ENCODE measurements around the gene PTPRG.

DNA sequence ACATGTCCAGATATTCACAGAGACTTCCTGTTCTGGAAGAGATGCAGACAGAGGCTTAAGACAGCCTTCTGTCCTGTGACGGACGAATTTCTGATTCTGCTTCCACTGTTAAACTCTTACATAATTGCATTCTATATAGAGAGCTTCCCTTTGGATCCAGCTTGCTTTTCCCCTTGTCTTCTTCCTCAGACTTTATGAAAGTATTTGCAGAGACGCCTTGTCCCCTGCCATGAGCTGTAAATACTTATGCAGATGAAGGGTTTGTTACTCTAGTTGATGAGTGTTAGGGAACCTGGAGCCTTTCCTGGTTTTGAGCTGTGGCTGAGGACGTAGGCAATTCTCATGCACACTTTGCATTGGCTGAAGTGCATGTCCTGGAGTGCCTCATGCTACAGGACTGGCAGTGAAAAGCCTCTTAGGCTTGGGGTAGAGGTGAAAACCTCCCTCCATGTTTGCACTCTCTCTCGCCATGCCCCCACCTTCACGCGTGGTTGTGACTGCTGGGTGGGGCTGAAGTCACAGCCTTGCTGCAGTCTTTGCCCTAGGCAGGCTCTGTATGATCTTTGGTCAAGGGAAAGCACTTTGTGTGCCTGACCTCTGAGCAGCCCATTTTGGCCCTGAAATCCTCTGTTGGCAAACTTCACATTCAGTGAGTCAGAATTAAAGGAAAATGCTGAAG lies 286.6 kb downstream of the PTPRG start:
- TF ChIP-seq, protein P1, sequence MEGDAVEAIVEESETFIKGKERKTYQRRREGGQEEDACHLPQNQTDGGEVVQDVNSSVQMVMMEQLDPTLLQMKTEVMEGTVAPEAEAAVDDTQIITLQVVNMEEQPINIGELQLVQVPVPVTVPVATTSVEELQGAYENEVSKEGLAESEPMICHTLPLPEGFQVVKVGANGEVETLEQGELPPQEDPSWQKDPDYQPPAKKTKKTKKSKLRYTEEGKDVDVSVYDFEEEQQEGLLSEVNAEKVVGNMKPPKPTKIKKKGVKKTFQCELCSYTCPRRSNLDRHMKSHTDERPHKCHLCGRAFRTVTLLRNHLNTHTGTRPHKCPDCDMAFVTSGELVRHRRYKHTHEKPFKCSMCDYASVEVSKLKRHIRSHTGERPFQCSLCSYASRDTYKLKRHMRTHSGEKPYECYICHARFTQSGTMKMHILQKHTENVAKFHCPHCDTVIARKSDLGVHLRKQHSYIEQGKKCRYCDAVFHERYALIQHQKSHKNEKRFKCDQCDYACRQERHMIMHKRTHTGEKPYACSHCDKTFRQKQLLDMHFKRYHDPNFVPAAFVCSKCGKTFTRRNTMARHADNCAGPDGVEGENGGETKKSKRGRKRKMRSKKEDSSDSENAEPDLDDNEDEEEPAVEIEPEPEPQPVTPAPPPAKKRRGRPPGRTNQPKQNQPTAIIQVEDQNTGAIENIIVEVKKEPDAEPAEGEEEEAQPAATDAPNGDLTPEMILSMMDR (optimal IDR thresholded peaks at IDR 0.05 in 1 of 3, IDR thresholded peaks at IDR 0.05 in 1 of 3, conservative IDR thresholded peaks at IDR 0.05 in 1 of 3; ENCODE audit: extremely low read depth in 1 of 3, insufficient read depth in 2 of 3, low read length in 3 of 3) = no peak
- no peak for TF ChIP-seq EZH2 (IDR thresholded peaks at IDR 0.05; ENCODE audit: low read length)

All from keratinocyte (primary cell).